K562 (cell line): ENCODE data around the gene TLR5. TPM values are rescaled to one million over a fixed set of nuclear protein-coding genes. Genes with fewer than 3 reads are reported as not detected.

Source experiments
- ATAC-seq: fragments of 200-7000 bp; cut with Tn5 transposase; 3 replicates; pipeline ENCODE4 v1.9.1; 2020; ENCODE audit warnings: moderate library complexity
- BruUV-seq: library from RNA; stranded (reverse); fragments of 400-500 nt; replicated peaks from 2 replicates; lab custom pipeline; 2021; lab: Mats Ljungman, UMichigan
- CTCF ChIA-PET: fragments of 300-600 bp; formaldehyde crosslinking; extraction: SDS; loops from one replicate; lab custom pipeline; 2021; ENCODE audit warnings: low intra/inter-chr PET ratio; lab: Yijun Ruan, JAX
- POLR2A ChIA-PET: fragments of 300-600, 350-650 bp; sonication (Branson Sonifier 250); formaldehyde crosslinking; extraction: SDS; loops from one replicate; lab custom pipeline; 2021; ENCODE audit warnings: antibody characterized with exemption, inconsistent platforms; lab: Yijun Ruan, JAX
- DNase-seq, 4 experiments: peaks; one replicate each; pipeline versions ENCODE4 v3.0.0 to v3.0.0-alpha.2; 2011 to 2018; ENCODE audit warnings: low spot score in 3 of 4, mixed read lengths in 3 of 4; ENCODE audit errors: extremely low read depth in 1 of 4
- FAIRE-seq: peaks from 2 replicates; lab custom pipeline; 2011; peaks lifted over from hg19 to GRCh38; lab: Jason Lieb, UNC
- H2AFZ ChIP-seq: 2 replicates; pipeline ENCODE4 v1.6.0; 2011; ENCODE audit warnings: low read depth, low read length, control low read depth, inconsistent platforms
- H3K27ac ChIP-seq: fragments of 200-600 bp; 3 replicates; pipeline ENCODE4 v1.8.0; 2011; ENCODE audit warnings: low read depth, mild to moderate bottlenecking, control low read depth, inconsistent platforms, low read length, moderate library complexity, mixed read lengths; ENCODE audit errors: extremely low read depth
- H3K27me3 ChIP-seq, 2 experiments: fragments of 300-600 bp in 1 of 2; 2 replicates in 1 of 2; 3 replicates in 1 of 2; pipeline versions ENCODE4 v1.6.0 to v1.8.0; 2011; ENCODE audit warnings: inconsistent platforms in 2 of 2, low read length in 2 of 2, mild to moderate bottlenecking in 1 of 2, mixed read lengths in 1 of 2, moderate library complexity in 1 of 2; ENCODE audit not compliant: control insufficient read depth in 2 of 2, insufficient read depth in 2 of 2
- H3K36me3 ChIP-seq: fragments of 300-600 bp; 3 replicates; pipeline ENCODE4 v1.8.0; 2011; ENCODE audit warnings: mild to moderate bottlenecking, low read length, inconsistent platforms; ENCODE audit not compliant: control insufficient read depth, insufficient read depth
- H3K4me1 ChIP-seq, 2 experiments: fragments of 200-600 bp in 1 of 2; replicated peaks in 1 of 2; 2 replicates in 1 of 2; 3 replicates in 1 of 2; pipeline versions ENCODE4 v1.5.1 to v1.8.0; 2011; ENCODE audit warnings: inconsistent platforms in 2 of 2, low read length in 2 of 2, mild to moderate bottlenecking in 1 of 2, mixed read lengths in 1 of 2, moderate library complexity in 1 of 2; ENCODE audit not compliant: control insufficient read depth in 2 of 2, insufficient read depth in 2 of 2
- H3K4me2 ChIP-seq: 2 replicates; pipeline ENCODE4 v1.6.1; 2011; ENCODE audit warnings: low read length, control low read depth, inconsistent platforms, mixed read lengths; ENCODE audit not compliant: insufficient read depth
- H3K4me3 ChIP-seq: fragments of 200-600 bp; sonication (generic), shearing (Covaris generic); 2 replicates; pipeline ENCODE4 v1.5.1; 2016; ENCODE audit warnings: control low read depth, inconsistent platforms
- H3K79me2 ChIP-seq: fragments of 200-600 bp; 3 replicates; pipeline ENCODE4 v1.8.0; 2011; ENCODE audit warnings: low read length, inconsistent platforms; ENCODE audit not compliant: control insufficient read depth, insufficient read depth
- H3K9ac ChIP-seq, 2 experiments: 2 replicates each; pipeline versions ENCODE4 v1.6.0 to v1.6.1; 2011; ENCODE audit warnings: low read depth in 2 of 2, low read length in 2 of 2, control low read depth in 1 of 2, inconsistent platforms in 1 of 2, mild to moderate bottlenecking in 1 of 2, mixed read lengths in 1 of 2; ENCODE audit not compliant: insufficient read depth in 1 of 2
- H3K9me1 ChIP-seq: one replicate; pipeline ENCODE4 v1.6.0; 2011; ENCODE audit warnings: inconsistent platforms, mild to moderate bottlenecking, low read length, moderate library complexity; ENCODE audit not compliant: control insufficient read depth, insufficient read depth
- H3K9me3 ChIP-seq: replicated peaks from 2 replicates; pipeline ENCODE4 v1.5.1; 2011; ENCODE audit warnings: low read depth, low read length, inconsistent platforms; ENCODE audit not compliant: control insufficient read depth, insufficient read depth
- H4K20me1 ChIP-seq: replicated peaks from 2 replicates; pipeline ENCODE4 v1.6.1; 2011; ENCODE audit warnings: low read length, inconsistent platforms, mixed read lengths; ENCODE audit not compliant: control insufficient read depth, insufficient read depth
- ATF7 ChIP-seq: fragments of 450-650 bp; IDR thresholded peaks from 2 replicates; pipeline ENCODE4 v1.7.1; 2014; ENCODE audit warnings: mild to moderate bottlenecking, moderate library complexity
- NKRF ChIP-seq: fragments of 450-650 bp; IDR thresholded peaks from 2 replicates; pipeline ENCODE4 v1.6.1; 2016; ENCODE audit warnings: borderline replicate concordance
- ZNF512 ChIP-seq: IDR thresholded peaks from 2 replicates; pipeline ENCODE4 v1.6.1; 2016; ENCODE audit warnings: missing genetic modification characterization, missing compliant biosample characterization
- WGBS: fragments of 100-300 bp; shearing (Covaris generic); methylation state at CpG from one replicate; pipeline ENCODE4 v1.1.6; 2016; ENCODE audit warnings: low coverage, mixed read lengths; ENCODE audit not compliant: insufficient coverage; ENCODE audit errors: missing lambda C conversion rate; 5-methylcytosine and 5-hydroxymethylcytosine counted together
- in situ Hi-C: fragments of 300-500 bp; cut with MboI; formaldehyde crosslinking; loops from 4 replicates; pipeline ENCODE4 v1.15.0; 2018; ENCODE audit warnings: inconsistent platforms, mixed read lengths
- intact Hi-C: fragments of 100-400 bp; cut with micrococcal nuclease; formaldehyde crosslinking; loops from 2 replicates; pipeline ENCODE4 v1.14.2; 2022
- polyA plus RNA-seq, 8 experiments: library from polyadenylated mRNA; depleted of rRNA in 4 of 8; stranded (reverse) in 5 of 8; unstranded in 3 of 8; fragments of >200 nt; fragmentation: Nextera tagmentation in 2 of 8; fragmentation: Illumina TruSeq in 1 of 8; extraction: Ambion mirVana in 2 of 8; extraction: Trizol in 1 of 8; gene quantifications; 2 replicates each; pipeline versions ENCODE4 v1.2.1 to v1.2.3, GENCODE V29; 2011 to 2014; ENCODE audit warnings: inconsistent platforms in 1 of 8, missing spikeins in 1 of 8
- total RNA-seq, 7 experiments: library from RNA; depleted of rRNA in 6 of 7; stranded (reverse); fragments of >200 nt in 6 of 7; fragmentation: Illumina TruSeq in 2 of 7; extraction: Trizol in 2 of 7; gene quantifications; 2 replicates each; pipeline versions ENCODE4 v1.2.1 to v1.2.3, GENCODE V29; 2011 to 2021; ENCODE audit warnings: low replicate concordance in 1 of 7

The TLR5 gene
- total and polyA plus RNA-seq, 9 of the 15 experiments (the other 6 are each of a cell fraction or from before 2014, with no cell fraction given) = 0.93 to 7.4 (median 1.9) TPM

GRCh38 chr1:223179786-223180185 lies 36.7 kb upstream of the TLR5 start (continued):
- TF ChIP-seq ATF7 = no peak
- TF ChIP-seq, all 486 proteins: peak for 0

GRCh38 chr1:223179280-223179679 lies 36.2 kb upstream of the TLR5 start:
- ChIA-PET POLR2A (no interaction called here), CTCF (no interaction called here)
- Histone ChIP-seq H3K9me3 (no peaks in the 10 kb centered on the region), H3K4me2 (no peak overlapping the region), H3K9ac (no peak overlapping the region), H3K4me1 (no peaks in the 10 kb centered on the region; a peak in 2 of 5 replicates), H3K27ac (no peak overlapping the region), H2AFZ (no peak overlapping the region), H3K9me1 (no peaks in the 10 kb centered on the region), H3K4me3 (no peak overlapping the region), H4K20me1 (no peaks in the 10 kb centered on the region), H3K36me3 (no peaks in the 10 kb centered on the region)
- intact Hi-C loops = loop anchor here (5.0 kb wide), 1 partner anchor 153 kb away; no protein-coding TSS in a partner anchor
- BruUV-seq = no TSS peak
- ATAC-seq = no peak
- DNase-seq = no peak
- no peak for FAIRE-seq
- in situ Hi-C loops = no loop called here
- WGBS = 40% methylated on average over 3 of the region's 3 CpGs
- TF ChIP-seq NKRF (no peak), ZNF512 (peak; percentile 66; the same call in 1 of the 2 replicates)
- TF ChIP-seq, all 486 proteins: peak for 1
- Histone ChIP-seq H3K27me3 (no peaks in the 10 kb centered on the region; a peak in 1 of 5 replicates), H3K79me2 (no peaks in the 10 kb centered on the region)
